Liver (tissue), 9 donors: ENCODE data around the gene TMX2. TPM values are rescaled to one million over a fixed set of nuclear protein-coding genes. Genes with fewer than 3 reads are reported as not detected.

Experiments used
- DNase-seq: peaks from one replicate; pipeline ENCODE4 v3.0.0-alpha.2; 2017; ENCODE audit warnings: low spot score
- H3K27ac ChIP-seq, 2 donors: one replicate each; pipeline ENCODE4 v1.7.0; 2013; ENCODE audit warnings: inconsistent platforms in 2 of 2, low read length in 2 of 2, control low read depth in 1 of 2, low read depth in 1 of 2, mild to moderate bottlenecking in 1 of 2
- H3K27me3 ChIP-seq, 4 donors: one replicate each; pipeline versions ENCODE4 v1.6.1 to v1.7.0; 2013; ENCODE audit warnings: low read length in 3 of 4, inconsistent platforms in 1 of 4, mild to moderate bottlenecking in 1 of 4, moderate library complexity in 1 of 4; ENCODE audit not compliant: control insufficient read depth in 4 of 4, insufficient read depth in 4 of 4
- H3K36me3 ChIP-seq, 4 donors: one replicate each; pipeline versions ENCODE4 v1.6.1 to v1.7.0; 2013; ENCODE audit warnings: low read length in 3 of 4, mild to moderate bottlenecking in 3 of 4, low read depth in 1 of 4, moderate library complexity in 1 of 4; ENCODE audit not compliant: control insufficient read depth in 4 of 4, insufficient read depth in 3 of 4
- H3K4me1 ChIP-seq, 4 donors: one replicate each; pipeline versions ENCODE4 v1.6.1 to v1.7.0; 2013; ENCODE audit warnings: low read length in 3 of 4, mild to moderate bottlenecking in 3 of 4, moderate library complexity in 1 of 4; ENCODE audit not compliant: control insufficient read depth in 4 of 4, insufficient read depth in 4 of 4
- H3K4me3 ChIP-seq, 3 donors: one replicate each; pipeline versions ENCODE4 v1.6.1 to v1.7.0; 2013; ENCODE audit warnings: low read length in 3 of 3, control low read depth in 1 of 3, low read depth in 1 of 3, mild to moderate bottlenecking in 1 of 3
- H3K9ac ChIP-seq, 2 donors: one replicate each; pipeline ENCODE4 v1.7.0; 2013; ENCODE audit warnings: low read length in 2 of 2, mild to moderate bottlenecking in 2 of 2, moderate library complexity in 2 of 2, control low read depth in 1 of 2, low read depth in 1 of 2
- H3K9me3 ChIP-seq, 4 donors: one replicate each; pipeline versions ENCODE4 v1.6.1 to v1.7.0; 2013; ENCODE audit warnings: low read length in 3 of 4; ENCODE audit not compliant: control insufficient read depth in 4 of 4
- EGR1 ChIP-seq, 2 donors: IDR thresholded peaks; 2 replicates each; pipeline ENCODE4 v1.6.1; 2016 to 2018; ENCODE audit warnings: antibody characterized with exemption in 2 of 2, low read depth in 2 of 2
- FOXA1 ChIP-seq: IDR thresholded peaks from 2 replicates; pipeline ENCODE4 v1.6.1; 2016; ENCODE audit warnings: antibody characterized with exemption
- FOXA2 ChIP-seq: IDR thresholded peaks from 2 replicates; pipeline ENCODE4 v1.6.1; 2016; ENCODE audit warnings: antibody characterized with exemption
- GABPA ChIP-seq, 2 donors: IDR thresholded peaks in 1 of 2; conservative IDR thresholded peaks in 1 of 2; 2 replicates each; pipeline ENCODE4 v1.6.1; 2016; ENCODE audit warnings: antibody characterized with exemption in 2 of 2, mild to moderate bottlenecking in 1 of 2, moderate library complexity in 1 of 2
- HNF4A ChIP-seq, 2 donors: conservative IDR thresholded peaks; 2 replicates each; pipeline ENCODE4 v1.6.1; 2016; ENCODE audit warnings: antibody characterized with exemption in 2 of 2, mild to moderate bottlenecking in 2 of 2
- HNF4G ChIP-seq: IDR thresholded peaks from 2 replicates; pipeline ENCODE4 v1.6.1; 2016; ENCODE audit warnings: antibody characterized with exemption
- JUND ChIP-seq, 2 donors: IDR thresholded peaks; 2 replicates each; pipeline ENCODE4 v1.6.1; 2016; ENCODE audit warnings: antibody characterized with exemption in 2 of 2
- NR2F2 ChIP-seq: IDR thresholded peaks from 2 replicates; pipeline ENCODE4 v1.6.1; 2016; ENCODE audit warnings: antibody characterized with exemption
- RAD21 ChIP-seq, 2 donors: IDR thresholded peaks; 2 replicates each; pipeline ENCODE4 v1.6.1; 2016; ENCODE audit warnings: antibody characterized with exemption in 2 of 2, mild to moderate bottlenecking in 2 of 2
- RXRA ChIP-seq, 2 donors: IDR thresholded peaks; 2 replicates each; pipeline ENCODE4 v1.6.1; 2017 to 2018; ENCODE audit warnings: antibody characterized with exemption in 2 of 2, mild to moderate bottlenecking in 1 of 2
- SP1 ChIP-seq: IDR thresholded peaks from 2 replicates; pipeline ENCODE4 v1.6.1; 2018; ENCODE audit warnings: antibody characterized with exemption, mild to moderate bottlenecking
- TAF1 ChIP-seq: conservative IDR thresholded peaks from 2 replicates; pipeline ENCODE4 v1.6.1; 2016; ENCODE audit warnings: antibody characterized with exemption, mild to moderate bottlenecking
- YY1 ChIP-seq: IDR thresholded peaks from 2 replicates; pipeline ENCODE4 v1.6.1; 2016; ENCODE audit warnings: antibody characterized with exemption, mild to moderate bottlenecking
- WGBS: extraction: QIAGEN DNeasy Blood & Tissue Kit; methylation state at CpG from one replicate; pipeline ENCODE4 v1.1.7; 2013; 5-methylcytosine and 5-hydroxymethylcytosine counted together
- polyA plus RNA-seq, 2 donors: library from polyadenylated mRNA; stranded (reverse) in 1 of 2; unstranded in 1 of 2; fragments of 200-250 nt in 1 of 2; fragments of >200 nt in 1 of 2; fragmentation: Nextera tagmentation in 1 of 2; extraction: Ambion mirVana in 1 of 2; gene quantifications; one replicate each; pipeline versions ENCODE4 v1.2.1 to v1.2.3, GENCODE V29; 2013 to 2015
- total RNA-seq, 2 donors: library from RNA; depleted of rRNA; stranded (reverse); fragments of >200 nt; gene quantifications; one replicate each; pipeline ENCODE4 v1.2.3, GENCODE V29; 2014
- TF ChIP-seq, protein P1 (sequence below): IDR thresholded peaks from 2 replicates; pipeline ENCODE4 v1.6.1; 2016; ENCODE audit warnings: antibody characterized with exemption
- TF ChIP-seq, protein P2 (sequence below): IDR thresholded peaks from 2 replicates; pipeline ENCODE4 v1.6.1; 2016; ENCODE audit warnings: antibody characterized with exemption, mild to moderate bottlenecking
- TF ChIP-seq, protein P3 (sequence below): IDR thresholded peaks from 2 replicates; pipeline ENCODE4 v1.6.1; 2016; ENCODE audit warnings: antibody characterized with exemption
- TF ChIP-seq, protein P4 (sequence below): IDR thresholded peaks from 2 replicates; pipeline ENCODE4 v1.6.1; 2016; ENCODE audit warnings: antibody characterized with exemption
- TF ChIP-seq, protein P5 (sequence below): fragments of 150-350 bp; IDR thresholded peaks from 2 replicates; pipeline ENCODE4 v1.5.1; 2017; ENCODE audit warnings: improper control_type of control experiment, low read depth, low read length; ENCODE audit not compliant: missing input control
- donor health status: healthy.
- donor health status: healthy.
- donor health status: healthy.
- donor health status: healthy.
- donor health status: healthy.

The TMX2 gene
- total and polyA plus RNA-seq, 4 donors, result 43.3 to 70.9 (median 59.1) TPM

DNA sequence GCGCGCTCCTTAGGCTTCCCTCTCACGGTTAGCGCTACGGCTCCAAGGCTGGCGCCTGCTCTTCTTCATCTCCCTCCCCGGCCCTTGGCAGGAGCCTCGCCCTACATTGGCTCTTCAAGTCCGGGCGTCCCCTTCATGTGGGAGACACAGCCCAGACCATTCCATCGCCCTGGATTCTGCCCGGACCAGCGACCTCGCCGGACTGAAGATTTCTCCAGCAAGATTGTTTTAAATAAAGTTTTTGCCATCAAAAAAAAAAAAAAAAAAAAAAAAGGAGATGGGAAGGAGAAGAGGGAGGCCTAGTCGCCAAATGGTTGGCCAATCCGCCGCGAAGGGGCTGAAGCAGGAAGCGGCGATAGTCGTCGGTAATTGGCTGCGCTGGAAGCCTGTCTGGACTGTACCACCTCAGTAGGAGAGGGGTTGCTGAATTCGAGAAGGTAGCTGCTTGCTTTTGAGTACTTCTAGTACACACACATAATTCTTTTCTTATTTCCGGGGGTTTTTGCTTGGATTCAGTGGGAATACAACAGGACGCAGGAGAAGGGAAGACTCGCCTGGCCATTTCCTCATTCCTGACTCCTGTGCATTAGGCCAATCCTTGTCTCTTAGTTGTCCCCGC, 45.2 kb upstream of the TMX2 start:
- peak; percentile 80 for TF ChIP-seq YY1
- TF ChIP-seq GABPA (IDR thresholded peaks at IDR 0.05 in 1 of 2, conservative IDR thresholded peaks at IDR 0.05 in 1 of 2), result peak; percentile 59 to 85
- TF ChIP-seq, protein P1, sequence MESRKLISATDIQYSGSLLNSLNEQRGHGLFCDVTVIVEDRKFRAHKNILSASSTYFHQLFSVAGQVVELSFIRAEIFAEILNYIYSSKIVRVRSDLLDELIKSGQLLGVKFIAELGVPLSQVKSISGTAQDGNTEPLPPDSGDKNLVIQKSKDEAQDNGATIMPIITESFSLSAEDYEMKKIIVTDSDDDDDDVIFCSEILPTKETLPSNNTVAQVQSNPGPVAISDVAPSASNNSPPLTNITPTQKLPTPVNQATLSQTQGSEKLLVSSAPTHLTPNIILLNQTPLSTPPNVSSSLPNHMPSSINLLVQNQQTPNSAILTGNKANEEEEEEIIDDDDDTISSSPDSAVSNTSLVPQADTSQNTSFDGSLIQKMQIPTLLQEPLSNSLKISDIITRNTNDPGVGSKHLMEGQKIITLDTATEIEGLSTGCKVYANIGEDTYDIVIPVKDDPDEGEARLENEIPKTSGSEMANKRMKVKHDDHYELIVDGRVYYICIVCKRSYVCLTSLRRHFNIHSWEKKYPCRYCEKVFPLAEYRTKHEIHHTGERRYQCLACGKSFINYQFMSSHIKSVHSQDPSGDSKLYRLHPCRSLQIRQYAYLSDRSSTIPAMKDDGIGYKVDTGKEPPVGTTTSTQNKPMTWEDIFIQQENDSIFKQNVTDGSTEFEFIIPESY, result no peak
- TF ChIP-seq, protein P2, sequence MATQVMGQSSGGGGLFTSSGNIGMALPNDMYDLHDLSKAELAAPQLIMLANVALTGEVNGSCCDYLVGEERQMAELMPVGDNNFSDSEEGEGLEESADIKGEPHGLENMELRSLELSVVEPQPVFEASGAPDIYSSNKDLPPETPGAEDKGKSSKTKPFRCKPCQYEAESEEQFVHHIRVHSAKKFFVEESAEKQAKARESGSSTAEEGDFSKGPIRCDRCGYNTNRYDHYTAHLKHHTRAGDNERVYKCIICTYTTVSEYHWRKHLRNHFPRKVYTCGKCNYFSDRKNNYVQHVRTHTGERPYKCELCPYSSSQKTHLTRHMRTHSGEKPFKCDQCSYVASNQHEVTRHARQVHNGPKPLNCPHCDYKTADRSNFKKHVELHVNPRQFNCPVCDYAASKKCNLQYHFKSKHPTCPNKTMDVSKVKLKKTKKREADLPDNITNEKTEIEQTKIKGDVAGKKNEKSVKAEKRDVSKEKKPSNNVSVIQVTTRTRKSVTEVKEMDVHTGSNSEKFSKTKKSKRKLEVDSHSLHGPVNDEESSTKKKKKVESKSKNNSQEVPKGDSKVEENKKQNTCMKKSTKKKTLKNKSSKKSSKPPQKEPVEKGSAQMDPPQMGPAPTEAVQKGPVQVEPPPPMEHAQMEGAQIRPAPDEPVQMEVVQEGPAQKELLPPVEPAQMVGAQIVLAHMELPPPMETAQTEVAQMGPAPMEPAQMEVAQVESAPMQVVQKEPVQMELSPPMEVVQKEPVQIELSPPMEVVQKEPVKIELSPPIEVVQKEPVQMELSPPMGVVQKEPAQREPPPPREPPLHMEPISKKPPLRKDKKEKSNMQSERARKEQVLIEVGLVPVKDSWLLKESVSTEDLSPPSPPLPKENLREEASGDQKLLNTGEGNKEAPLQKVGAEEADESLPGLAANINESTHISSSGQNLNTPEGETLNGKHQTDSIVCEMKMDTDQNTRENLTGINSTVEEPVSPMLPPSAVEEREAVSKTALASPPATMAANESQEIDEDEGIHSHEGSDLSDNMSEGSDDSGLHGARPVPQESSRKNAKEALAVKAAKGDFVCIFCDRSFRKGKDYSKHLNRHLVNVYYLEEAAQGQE, result peak; percentile 67
- peak in 1 of 2 donors; percentile 18 for TF ChIP-seq RAD21 (IDR thresholded peaks at IDR 0.05)
- TF ChIP-seq, protein P3, sequence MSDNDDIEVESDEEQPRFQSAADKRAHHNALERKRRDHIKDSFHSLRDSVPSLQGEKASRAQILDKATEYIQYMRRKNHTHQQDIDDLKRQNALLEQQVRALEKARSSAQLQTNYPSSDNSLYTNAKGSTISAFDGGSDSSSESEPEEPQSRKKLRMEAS, result no peak
- TF ChIP-seq HNF4G, result no peak
- no peak for TF ChIP-seq FOXA2
- peak in 1 of 2 donors; percentile 75 for TF ChIP-seq HNF4A (conservative IDR thresholded peaks at IDR 0.05)
- TF ChIP-seq JUND (IDR thresholded peaks at IDR 0.05), result peak in 1 of 2 donors; percentile 61
- TF ChIP-seq, protein P4, sequence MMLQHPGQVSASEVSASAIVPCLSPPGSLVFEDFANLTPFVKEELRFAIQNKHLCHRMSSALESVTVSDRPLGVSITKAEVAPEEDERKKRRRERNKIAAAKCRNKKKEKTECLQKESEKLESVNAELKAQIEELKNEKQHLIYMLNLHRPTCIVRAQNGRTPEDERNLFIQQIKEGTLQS, result peak; percentile 53
- peak; percentile 52 for TF ChIP-seq TAF1
- no peak for TF ChIP-seq FOXA1
- TF ChIP-seq NR2F2, result peak; percentile 73
- TF ChIP-seq RXRA (IDR thresholded peaks at IDR 0.05), result peak; percentile 52 to 57
- TF ChIP-seq SP1, result peak; percentile 94
- TF ChIP-seq, protein P5, sequence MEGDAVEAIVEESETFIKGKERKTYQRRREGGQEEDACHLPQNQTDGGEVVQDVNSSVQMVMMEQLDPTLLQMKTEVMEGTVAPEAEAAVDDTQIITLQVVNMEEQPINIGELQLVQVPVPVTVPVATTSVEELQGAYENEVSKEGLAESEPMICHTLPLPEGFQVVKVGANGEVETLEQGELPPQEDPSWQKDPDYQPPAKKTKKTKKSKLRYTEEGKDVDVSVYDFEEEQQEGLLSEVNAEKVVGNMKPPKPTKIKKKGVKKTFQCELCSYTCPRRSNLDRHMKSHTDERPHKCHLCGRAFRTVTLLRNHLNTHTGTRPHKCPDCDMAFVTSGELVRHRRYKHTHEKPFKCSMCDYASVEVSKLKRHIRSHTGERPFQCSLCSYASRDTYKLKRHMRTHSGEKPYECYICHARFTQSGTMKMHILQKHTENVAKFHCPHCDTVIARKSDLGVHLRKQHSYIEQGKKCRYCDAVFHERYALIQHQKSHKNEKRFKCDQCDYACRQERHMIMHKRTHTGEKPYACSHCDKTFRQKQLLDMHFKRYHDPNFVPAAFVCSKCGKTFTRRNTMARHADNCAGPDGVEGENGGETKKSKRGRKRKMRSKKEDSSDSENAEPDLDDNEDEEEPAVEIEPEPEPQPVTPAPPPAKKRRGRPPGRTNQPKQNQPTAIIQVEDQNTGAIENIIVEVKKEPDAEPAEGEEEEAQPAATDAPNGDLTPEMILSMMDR, result no peak
- peak in 1 of 2 donors; percentile 46 for TF ChIP-seq EGR1 (IDR thresholded peaks at IDR 0.05; ENCODE audit: low read depth in 2 of 2)
- Histone ChIP-seq H3K9ac (peak overlapping the region; percentile 95 to 98), H3K4me3 (peak overlapping the region; percentile 66 to 98 (median 96)), H3K4me1 (peaks cover 2 to 23% (median 16%) of the 10 kb centered on the region in 4 donors), H3K27me3 (no peaks in the 10 kb centered on the region), H3K27ac (peak overlapping the region; percentile 97 to 99), H3K36me3 (peaks cover 0 to 9% (median 4%) of the 10 kb centered on the region in 4 donors), H3K9me3 (no peaks in the 10 kb centered on the region)
- WGBS, result under 1% methylated on average over 29 of the region's 29 CpGs
- DNase-seq, result peak; percentile 85
